ENCODE results near the gene RGS7BP. TPM values are rescaled to one million over a fixed set of nuclear protein-coding genes. Genes with fewer than 3 reads are reported as not detected.

The RGS7BP gene
- total RNA-seq, 1 donor from 2014 or later: 2.4 TPM

- Histone ChIP-seq H3K27ac (no peak overlapping the region), H3K27me3 (no peaks in the 10 kb centered on the region), H3K9me3 (no peaks in the 10 kb centered on the region), H3K36me3 (no peaks in the 10 kb centered on the region), H3K4me3 (no peak overlapping the region), H3K4me1 (no peaks in the 10 kb centered on the region)
- intact Hi-C loops (cut with DNase I): loop anchor here (10.0 kb wide), 1 partner anchor 153 kb away; no protein-coding TSS in a partner anchor
- no peak for TF ChIP-seq CTCF (IDR thresholded peaks at IDR 0.05)
- peak; percentile 89 for ATAC-seq
- no peak for DNase-seq
Observed at GRCh38 chr5:64632251-64632650, 126.4 kb downstream of the RGS7BP start.

GRCh38 chr5:64634997-64635686 lies 129.3 kb downstream of the RGS7BP start:
- Histone ChIP-seq H3K4me3 (no peak overlapping the region), H3K36me3 (no peaks in the 10 kb centered on the region), H3K27me3 (no peaks in the 10 kb centered on the region), H3K27ac (no peak overlapping the region), H3K9me3 (no peaks in the 10 kb centered on the region), H3K4me1 (no peaks in the 10 kb centered on the region)
- DNase-seq (no peak), ATAC-seq (peak; percentile 61)
- TF ChIP-seq CTCF (IDR thresholded peaks at IDR 0.05): peak; percentile 85
- intact Hi-C loops (cut with DNase I): loop anchor here (10.0 kb wide), 1 partner anchor 150 kb away; no protein-coding TSS in a partner anchor

- intact Hi-C loops (cut with DNase I): loop anchor here (10.0 kb wide), 1 partner anchor 148 kb away; no protein-coding TSS in a partner anchor
- TF ChIP-seq CTCF (IDR thresholded peaks at IDR 0.05): no peak
Observed at GRCh38 chr5:64637144-64637543, 131.3 kb downstream of the RGS7BP start.

GRCh38 chr5:64637837-64638443 lies 132.1 kb downstream of the RGS7BP start:
- TF ChIP-seq CTCF (IDR thresholded peaks at IDR 0.05): no peak
- no peak overlapping the region for H3K27ac ChIP-seq
- H3K27me3 ChIP-seq: no peaks in the 10 kb centered on the region
- no peaks in the 10 kb centered on the region for H3K9me3 ChIP-seq
- no peaks in the 10 kb centered on the region for H3K4me1 ChIP-seq
- no peak for ATAC-seq
- no peaks in the 10 kb centered on the region for H3K36me3 ChIP-seq
- intact Hi-C loops (cut with DNase I): loop anchor here (10.0 kb wide), 1 partner anchor 147 kb away; no protein-coding TSS in a partner anchor
- no peak for DNase-seq
- H3K4me3 ChIP-seq: no peak overlapping the region

More at GRCh38 chr5:64637144-64637543, 131.3 kb downstream of the RGS7BP start:
- Histone ChIP-seq H3K27ac (no peak overlapping the region), H3K27me3 (no peaks in the 10 kb centered on the region), H3K9me3 (no peaks in the 10 kb centered on the region), H3K36me3 (no peaks in the 10 kb centered on the region), H3K4me1 (no peaks in the 10 kb centered on the region), H3K4me3 (no peak overlapping the region)
- no peak for DNase-seq
- peak; percentile 26 for ATAC-seq

- intact Hi-C loops (cut with DNase I): no loop called here
- no peaks in the 10 kb centered on the region for H3K9me3 ChIP-seq
- H3K36me3 ChIP-seq: no peaks in the 10 kb centered on the region
- DNase-seq (no peak), ATAC-seq (no peak)
- TF ChIP-seq CTCF (IDR thresholded peaks at IDR 0.05): no peak
- no peaks in the 10 kb centered on the region for H3K27me3 ChIP-seq
- no peak overlapping the region for H3K27ac ChIP-seq
- H3K4me3 ChIP-seq: no peak overlapping the region
- no peaks in the 10 kb centered on the region for H3K4me1 ChIP-seq
Observed at GRCh38 chr5:64644831-64645230, 139.0 kb downstream of the RGS7BP start.

Measured in upper lobe of right lung (tissue), 1 donor.